ENCODE measurements around the gene KCNA5. TPM values are rescaled to one million over a fixed set of nuclear protein-coding genes. Genes with fewer than 3 reads are reported as not detected.

KCNA5 gene
- total RNA-seq, 1 donor = not detected

DNA sequence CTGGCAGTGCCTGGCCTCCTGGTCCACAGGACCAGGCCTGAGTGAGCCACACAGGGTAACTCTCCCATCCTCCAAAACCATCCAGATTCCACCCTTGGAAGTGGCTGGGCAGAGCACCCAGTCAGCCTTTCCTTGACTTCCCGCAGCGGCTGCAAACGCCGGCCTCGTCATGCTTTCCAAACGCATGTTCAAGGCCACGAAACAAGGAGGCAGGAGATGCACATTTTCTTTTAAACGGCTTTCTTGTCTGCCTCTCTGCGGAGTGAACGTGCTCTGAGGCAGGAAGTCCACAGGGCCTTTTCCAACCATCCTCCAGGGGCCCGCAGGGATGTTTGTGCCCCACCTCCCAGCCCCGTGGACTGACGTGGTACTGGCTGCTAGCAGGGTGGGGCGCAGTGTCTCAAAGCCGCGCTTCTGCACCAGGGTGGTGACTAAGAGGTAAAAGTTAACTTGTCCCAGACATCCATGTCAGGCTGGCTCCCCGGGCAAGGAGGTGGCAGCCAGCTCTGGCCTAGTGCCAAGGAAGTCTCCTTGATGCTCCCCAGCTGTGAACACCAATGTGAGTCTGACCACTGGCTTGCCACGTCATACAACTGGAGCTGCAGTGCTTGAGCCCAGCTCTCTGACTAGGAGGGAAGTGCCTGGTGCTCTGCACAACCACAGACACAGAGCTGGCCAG, 45.0 kb downstream of the KCNA5 start:
- Histone ChIP-seq H3K27ac (ENCODE audit: low read depth, low read length) (no peak overlapping the region), H3K79me2 (ENCODE audit: insufficient read depth, low read length) (no peaks in the 10 kb centered on the region), H3K4me3 (ENCODE audit: insufficient read depth, low read length) (no peak overlapping the region), H2AFZ (ENCODE audit: low read length) (no peak overlapping the region), H3K36me3 (ENCODE audit: insufficient read depth, low read length) (no peaks in the 10 kb centered on the region), H3K27me3 (ENCODE audit: insufficient read depth, low read length) (no peaks in the 10 kb centered on the region), H3K4me2 (ENCODE audit: insufficient read depth, low read length) (no peak overlapping the region), H3K9me3 (ENCODE audit: low read depth, low read length) (no peaks in the 10 kb centered on the region), H3K4me1 (ENCODE audit: insufficient read depth, low read length) (peaks cover 9% of the 10 kb centered on the region), H4K20me1 (ENCODE audit: insufficient read depth, low read length) (no peaks in the 10 kb centered on the region)
- DNase-seq (ENCODE audit: insufficient read length, low spot score, missing footprints) = no peak
- TF ChIP-seq, protein P1, sequence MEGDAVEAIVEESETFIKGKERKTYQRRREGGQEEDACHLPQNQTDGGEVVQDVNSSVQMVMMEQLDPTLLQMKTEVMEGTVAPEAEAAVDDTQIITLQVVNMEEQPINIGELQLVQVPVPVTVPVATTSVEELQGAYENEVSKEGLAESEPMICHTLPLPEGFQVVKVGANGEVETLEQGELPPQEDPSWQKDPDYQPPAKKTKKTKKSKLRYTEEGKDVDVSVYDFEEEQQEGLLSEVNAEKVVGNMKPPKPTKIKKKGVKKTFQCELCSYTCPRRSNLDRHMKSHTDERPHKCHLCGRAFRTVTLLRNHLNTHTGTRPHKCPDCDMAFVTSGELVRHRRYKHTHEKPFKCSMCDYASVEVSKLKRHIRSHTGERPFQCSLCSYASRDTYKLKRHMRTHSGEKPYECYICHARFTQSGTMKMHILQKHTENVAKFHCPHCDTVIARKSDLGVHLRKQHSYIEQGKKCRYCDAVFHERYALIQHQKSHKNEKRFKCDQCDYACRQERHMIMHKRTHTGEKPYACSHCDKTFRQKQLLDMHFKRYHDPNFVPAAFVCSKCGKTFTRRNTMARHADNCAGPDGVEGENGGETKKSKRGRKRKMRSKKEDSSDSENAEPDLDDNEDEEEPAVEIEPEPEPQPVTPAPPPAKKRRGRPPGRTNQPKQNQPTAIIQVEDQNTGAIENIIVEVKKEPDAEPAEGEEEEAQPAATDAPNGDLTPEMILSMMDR (IDR thresholded peaks at IDR 0.05; ENCODE audit: extremely low read depth, low read depth, low read length) = no peak

DNA sequence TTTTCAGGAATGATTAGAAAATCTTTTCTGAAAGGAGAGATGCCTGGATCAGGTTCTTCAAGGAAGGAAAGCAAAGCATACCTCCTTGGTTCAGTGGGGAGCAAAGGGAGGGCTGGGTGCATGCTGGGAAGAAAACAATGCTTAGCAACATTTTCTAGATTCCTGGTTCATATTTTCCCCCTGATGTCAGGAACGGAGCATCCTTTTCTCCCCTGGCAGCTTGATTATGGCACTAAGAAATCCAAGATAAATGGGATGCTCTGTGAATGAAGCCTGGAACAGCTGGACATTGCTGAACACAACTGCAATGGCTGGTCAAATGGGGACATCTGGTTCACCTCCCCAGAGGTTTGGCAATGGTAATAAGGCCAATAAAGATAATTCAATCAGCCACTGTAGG, 50.9 kb downstream of the KCNA5 start:
- H3K36me3 ChIP-seq (ENCODE audit: insufficient read depth, low read length) = no peaks in the 10 kb centered on the region
- H3K9me3 ChIP-seq (ENCODE audit: low read depth, low read length) = no peaks in the 10 kb centered on the region
- no peak overlapping the region for H3K4me2 ChIP-seq (ENCODE audit: insufficient read depth, low read length)
- no peak overlapping the region for H3K27ac ChIP-seq (ENCODE audit: low read depth, low read length)
- no peaks in the 10 kb centered on the region for H3K4me1 ChIP-seq (ENCODE audit: insufficient read depth, low read length)
- H4K20me1 ChIP-seq (ENCODE audit: insufficient read depth, low read length) = no peaks in the 10 kb centered on the region
- H3K79me2 ChIP-seq (ENCODE audit: insufficient read depth, low read length) = no peaks in the 10 kb centered on the region
- TF ChIP-seq, protein P1 (IDR thresholded peaks at IDR 0.05; ENCODE audit: extremely low read depth, low read depth, low read length) = no peak
- no peak overlapping the region for H3K4me3 ChIP-seq (ENCODE audit: insufficient read depth, low read length)
- H3K27me3 ChIP-seq (ENCODE audit: insufficient read depth, low read length) = no peaks in the 10 kb centered on the region
- H2AFZ ChIP-seq (ENCODE audit: low read length) = no peak overlapping the region
- no peak for DNase-seq (ENCODE audit: insufficient read length, low spot score, missing footprints)

DNA sequence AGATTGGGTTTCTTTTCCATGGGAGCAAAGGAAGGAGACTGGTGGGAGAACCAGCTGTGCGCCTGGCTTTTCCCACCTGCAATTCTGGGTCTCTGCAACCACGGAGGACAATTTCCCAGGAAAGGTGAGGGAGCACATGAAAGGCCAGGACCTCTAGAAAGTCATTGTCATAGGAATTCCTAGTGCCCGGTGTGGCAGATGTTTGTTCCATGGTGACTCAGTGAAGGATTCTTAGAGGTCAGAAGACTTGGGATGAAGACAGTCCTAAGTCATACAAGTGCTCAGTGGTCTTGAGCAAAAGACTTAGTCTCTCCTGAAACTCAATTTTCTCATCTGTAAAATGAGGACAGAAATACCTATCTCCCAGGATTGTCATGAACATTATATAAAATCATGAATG, 51.3 kb downstream of the KCNA5 start:
- DNase-seq (ENCODE audit: insufficient read length, low spot score, missing footprints) = no peak
- TF ChIP-seq, protein P1 (IDR thresholded peaks at IDR 0.05; ENCODE audit: extremely low read depth, low read depth, low read length) = no peak
- Histone ChIP-seq H3K36me3 (ENCODE audit: insufficient read depth, low read length) (no peaks in the 10 kb centered on the region), H3K79me2 (ENCODE audit: insufficient read depth, low read length) (no peaks in the 10 kb centered on the region), H3K27ac (ENCODE audit: low read depth, low read length) (no peak overlapping the region), H3K4me2 (ENCODE audit: insufficient read depth, low read length) (no peak overlapping the region), H3K4me3 (ENCODE audit: insufficient read depth, low read length) (no peak overlapping the region), H3K9me3 (ENCODE audit: low read depth, low read length) (no peaks in the 10 kb centered on the region), H3K27me3 (ENCODE audit: insufficient read depth, low read length) (no peaks in the 10 kb centered on the region), H4K20me1 (ENCODE audit: insufficient read depth, low read length) (no peaks in the 10 kb centered on the region), H3K4me1 (ENCODE audit: insufficient read depth, low read length) (no peaks in the 10 kb centered on the region), H2AFZ (ENCODE audit: low read length) (no peak overlapping the region)

Other genes starting within 250 kb of the KCNA5 start
- gene KCNA1, start 134.0 kb upstream of the KCNA5 start, total RNA-seq = under 0.01 TPM in 1 of 2 replicates, not detected in the other